ENCODE measurements around the gene ART5. TPM values are rescaled to one million over a fixed set of nuclear protein-coding genes. Genes with fewer than 3 reads are reported as not detected.

The ART5 gene
- total RNA-seq, 1 experiment from 2014 or later, result 4.5 TPM

DNA sequence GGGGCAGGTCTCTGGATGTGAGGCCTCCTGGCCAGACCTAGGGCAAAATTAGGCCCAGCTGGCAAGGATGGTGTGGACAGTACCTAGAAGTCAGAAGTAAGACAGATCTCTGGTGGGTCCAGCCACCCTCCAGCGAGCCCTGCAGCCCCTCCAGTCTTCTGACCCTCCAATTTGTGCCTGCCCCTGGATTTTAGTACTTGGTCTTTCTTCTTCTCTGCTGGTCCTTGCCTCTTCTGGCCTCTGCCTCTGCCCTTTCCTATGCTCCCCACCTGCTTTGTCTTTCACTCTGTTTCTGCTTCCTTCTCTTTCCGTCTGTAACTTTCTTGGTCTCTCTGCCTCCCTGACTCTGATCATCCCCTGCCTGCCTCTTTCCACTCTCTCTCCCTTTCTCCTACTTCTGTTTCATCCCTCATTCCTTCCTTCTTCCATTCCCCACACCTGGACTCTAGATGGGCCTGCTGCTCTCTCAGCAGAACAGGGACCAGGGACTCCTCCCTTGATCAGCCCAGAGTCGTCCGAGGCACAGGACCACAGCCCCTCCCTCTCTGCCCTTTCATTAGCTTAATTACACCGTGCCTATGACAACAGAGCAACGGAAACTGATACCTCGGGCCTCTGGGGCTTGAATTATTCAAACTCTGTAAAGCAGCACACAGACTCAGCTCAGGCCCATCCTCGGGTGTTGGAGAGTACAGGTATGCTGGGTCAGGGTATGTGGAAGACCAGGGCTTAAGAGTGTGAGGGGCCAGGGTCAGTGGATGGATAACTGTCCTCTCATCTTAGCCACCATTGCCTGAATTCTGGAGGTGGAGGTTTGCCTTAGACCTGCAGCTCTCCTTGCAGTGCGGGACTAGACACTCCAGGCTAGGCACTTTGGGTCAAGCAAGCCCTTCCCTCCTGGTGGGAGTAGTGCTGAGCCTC, 29.8 kb upstream of the ART5 start, which contains the start of gene CHRNA10:
Gene CHRNA10, minus strand, starts transcription at position 51 of the 921 bp plus-strand sequence. CDS start 72 bp downstream, outside the sequence.
- ATAC-seq, result peak; percentile 52
- TF ChIP-seq OVOL2 (CRISPR knock-in tag; IDR thresholded peaks at IDR 0.05; ENCODE audit: borderline replicate concordance) (no peak), MYBL2 (CRISPR knock-in tag; IDR thresholded peaks at IDR 0.05) (no peak), TEAD4 (CRISPR knock-in tag; IDR thresholded peaks at IDR 0.05) (no peak), TEAD1 (CRISPR knock-in tag; IDR thresholded peaks at IDR 0.05) (no peak), NFYB (CRISPR knock-in tag; conservative IDR thresholded peaks at IDR 0.05; ENCODE audit: low read depth) (no peak)
- TF ChIP-seq, protein P1, sequence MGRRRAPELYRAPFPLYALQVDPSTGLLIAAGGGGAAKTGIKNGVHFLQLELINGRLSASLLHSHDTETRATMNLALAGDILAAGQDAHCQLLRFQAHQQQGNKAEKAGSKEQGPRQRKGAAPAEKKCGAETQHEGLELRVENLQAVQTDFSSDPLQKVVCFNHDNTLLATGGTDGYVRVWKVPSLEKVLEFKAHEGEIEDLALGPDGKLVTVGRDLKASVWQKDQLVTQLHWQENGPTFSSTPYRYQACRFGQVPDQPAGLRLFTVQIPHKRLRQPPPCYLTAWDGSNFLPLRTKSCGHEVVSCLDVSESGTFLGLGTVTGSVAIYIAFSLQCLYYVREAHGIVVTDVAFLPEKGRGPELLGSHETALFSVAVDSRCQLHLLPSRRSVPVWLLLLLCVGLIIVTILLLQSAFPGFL (CRISPR knock-in tag; IDR thresholded peaks at IDR 0.05; ENCODE audit: borderline replicate concordance), result no peak
- no peaks in the 10 kb centered on the region for H3K9me3 Mint-ChIP-seq
- no peak within 1 kb of the TSS for H3K4me3 Mint-ChIP-seq
- peaks cover 31% of the 10 kb centered on the region for H3K36me3 Mint-ChIP-seq
- POLR2A ChIA-PET, result no interaction called here
- no peak for DNase-seq (ENCODE audit: low spot score)
- CTCF ChIA-PET, result interaction anchor here (1.2 kb wide), 1 partner anchor 29 kb away, joined by 3 read pairs; no protein-coding TSS in a partner anchor
- peaks cover 3% of the 10 kb centered on the region; the same call in 1 of the 2 replicates for H3K4me1 Mint-ChIP-seq
- H3K27me3 Mint-ChIP-seq (ENCODE audit: low read depth), result no peaks in the 10 kb centered on the region
- H3K27ac Mint-ChIP-seq, result peak within 1 kb of the TSS; percentile 69

DNA sequence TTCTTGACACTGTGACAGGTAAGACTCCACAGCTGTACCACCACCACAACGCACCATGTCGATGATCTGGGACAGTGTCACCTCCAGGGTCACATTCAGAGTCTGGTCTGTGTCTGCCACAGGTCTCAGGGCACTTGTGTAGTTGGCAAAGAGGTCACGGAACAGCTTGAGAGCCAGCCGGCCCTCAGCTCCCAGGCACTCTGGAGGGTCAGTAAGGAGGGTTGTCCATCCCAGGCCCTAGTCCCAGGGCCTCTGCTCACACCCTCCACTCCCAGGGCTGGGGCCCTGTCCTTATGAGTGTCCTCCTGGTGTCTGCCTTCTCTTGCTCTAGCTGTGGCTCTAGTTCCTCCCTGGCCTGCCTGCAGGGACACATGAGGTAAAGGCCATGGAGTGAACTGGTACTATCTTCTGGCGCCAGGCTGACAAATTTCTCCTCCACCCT, 28.0 kb upstream of the ART5 start:
- H3K36me3 Mint-ChIP-seq, result peaks cover 16% of the 10 kb centered on the region
- H3K4me1 Mint-ChIP-seq, result peaks cover 3% of the 10 kb centered on the region; the same call in 1 of the 2 replicates
- ChIA-PET CTCF (no interaction called here), POLR2A (no interaction called here)
- DNase-seq (ENCODE audit: low spot score) (no peak), ATAC-seq (no peak)
- no peak overlapping the region for H3K4me3 Mint-ChIP-seq
- H3K27me3 Mint-ChIP-seq (ENCODE audit: low read depth), result no peaks in the 10 kb centered on the region
- H3K27ac Mint-ChIP-seq, result no peak overlapping the region
- H3K9me3 Mint-ChIP-seq, result no peaks in the 10 kb centered on the region
- TF ChIP-seq, protein P2, sequence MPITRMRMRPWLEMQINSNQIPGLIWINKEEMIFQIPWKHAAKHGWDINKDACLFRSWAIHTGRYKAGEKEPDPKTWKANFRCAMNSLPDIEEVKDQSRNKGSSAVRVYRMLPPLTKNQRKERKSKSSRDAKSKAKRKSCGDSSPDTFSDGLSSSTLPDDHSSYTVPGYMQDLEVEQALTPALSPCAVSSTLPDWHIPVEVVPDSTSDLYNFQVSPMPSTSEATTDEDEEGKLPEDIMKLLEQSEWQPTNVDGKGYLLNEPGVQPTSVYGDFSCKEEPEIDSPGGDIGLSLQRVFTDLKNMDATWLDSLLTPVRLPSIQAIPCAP (CRISPR knock-in tag; IDR thresholded peaks at IDR 0.05), result no peak
- TF ChIP-seq FOXP1 (CRISPR knock-in tag; IDR thresholded peaks at IDR 0.05; ENCODE audit: borderline replicate concordance) (no peak), RELA (CRISPR knock-in tag; IDR thresholded peaks at IDR 0.05; ENCODE audit: borderline replicate concordance) (no peak), CBFB (CRISPR knock-in tag; IDR thresholded peaks at IDR 0.05; ENCODE audit: low read depth) (no peak), ZNF671 (CRISPR knock-in tag; IDR thresholded peaks at IDR 0.05) (no peak), ESRRA (CRISPR knock-in tag; IDR thresholded peaks at IDR 0.05; ENCODE audit: borderline replicate concordance) (no peak), NR1H2 (CRISPR knock-in tag; IDR thresholded peaks at IDR 0.05) (no peak), CREM (CRISPR knock-in tag; IDR thresholded peaks at IDR 0.05) (no peak)
- TF ChIP-seq, protein P3, sequence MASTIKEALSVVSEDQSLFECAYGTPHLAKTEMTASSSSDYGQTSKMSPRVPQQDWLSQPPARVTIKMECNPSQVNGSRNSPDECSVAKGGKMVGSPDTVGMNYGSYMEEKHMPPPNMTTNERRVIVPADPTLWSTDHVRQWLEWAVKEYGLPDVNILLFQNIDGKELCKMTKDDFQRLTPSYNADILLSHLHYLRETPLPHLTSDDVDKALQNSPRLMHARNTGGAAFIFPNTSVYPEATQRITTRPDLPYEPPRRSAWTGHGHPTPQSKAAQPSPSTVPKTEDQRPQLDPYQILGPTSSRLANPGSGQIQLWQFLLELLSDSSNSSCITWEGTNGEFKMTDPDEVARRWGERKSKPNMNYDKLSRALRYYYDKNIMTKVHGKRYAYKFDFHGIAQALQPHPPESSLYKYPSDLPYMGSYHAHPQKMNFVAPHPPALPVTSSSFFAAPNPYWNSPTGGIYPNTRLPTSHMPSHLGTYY (CRISPR knock-in tag; IDR thresholded peaks at IDR 0.05), result no peak
- TF ChIP-seq, protein P4, sequence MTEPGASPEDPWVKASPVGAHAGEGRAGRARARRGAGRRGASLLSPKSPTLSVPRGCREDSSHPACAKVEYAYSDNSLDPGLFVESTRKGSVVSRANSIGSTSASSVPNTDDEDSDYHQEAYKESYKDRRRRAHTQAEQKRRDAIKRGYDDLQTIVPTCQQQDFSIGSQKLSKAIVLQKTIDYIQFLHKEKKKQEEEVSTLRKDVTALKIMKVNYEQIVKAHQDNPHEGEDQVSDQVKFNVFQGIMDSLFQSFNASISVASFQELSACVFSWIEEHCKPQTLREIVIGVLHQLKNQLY (CRISPR knock-in tag; IDR thresholded peaks at IDR 0.05), result no peak
- TF ChIP-seq, protein P5, sequence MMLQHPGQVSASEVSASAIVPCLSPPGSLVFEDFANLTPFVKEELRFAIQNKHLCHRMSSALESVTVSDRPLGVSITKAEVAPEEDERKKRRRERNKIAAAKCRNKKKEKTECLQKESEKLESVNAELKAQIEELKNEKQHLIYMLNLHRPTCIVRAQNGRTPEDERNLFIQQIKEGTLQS (CRISPR knock-in tag; conservative IDR thresholded peaks at IDR 0.05), result no peak
- TF ChIP-seq, protein P6, sequence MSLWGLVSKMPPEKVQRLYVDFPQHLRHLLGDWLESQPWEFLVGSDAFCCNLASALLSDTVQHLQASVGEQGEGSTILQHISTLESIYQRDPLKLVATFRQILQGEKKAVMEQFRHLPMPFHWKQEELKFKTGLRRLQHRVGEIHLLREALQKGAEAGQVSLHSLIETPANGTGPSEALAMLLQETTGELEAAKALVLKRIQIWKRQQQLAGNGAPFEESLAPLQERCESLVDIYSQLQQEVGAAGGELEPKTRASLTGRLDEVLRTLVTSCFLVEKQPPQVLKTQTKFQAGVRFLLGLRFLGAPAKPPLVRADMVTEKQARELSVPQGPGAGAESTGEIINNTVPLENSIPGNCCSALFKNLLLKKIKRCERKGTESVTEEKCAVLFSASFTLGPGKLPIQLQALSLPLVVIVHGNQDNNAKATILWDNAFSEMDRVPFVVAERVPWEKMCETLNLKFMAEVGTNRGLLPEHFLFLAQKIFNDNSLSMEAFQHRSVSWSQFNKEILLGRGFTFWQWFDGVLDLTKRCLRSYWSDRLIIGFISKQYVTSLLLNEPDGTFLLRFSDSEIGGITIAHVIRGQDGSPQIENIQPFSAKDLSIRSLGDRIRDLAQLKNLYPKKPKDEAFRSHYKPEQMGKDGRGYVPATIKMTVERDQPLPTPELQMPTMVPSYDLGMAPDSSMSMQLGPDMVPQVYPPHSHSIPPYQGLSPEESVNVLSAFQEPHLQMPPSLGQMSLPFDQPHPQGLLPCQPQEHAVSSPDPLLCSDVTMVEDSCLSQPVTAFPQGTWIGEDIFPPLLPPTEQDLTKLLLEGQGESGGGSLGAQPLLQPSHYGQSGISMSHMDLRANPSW (CRISPR knock-in tag; conservative IDR thresholded peaks at IDR 0.05; ENCODE audit: low read depth), result no peak
- TF ChIP-seq, protein P7, sequence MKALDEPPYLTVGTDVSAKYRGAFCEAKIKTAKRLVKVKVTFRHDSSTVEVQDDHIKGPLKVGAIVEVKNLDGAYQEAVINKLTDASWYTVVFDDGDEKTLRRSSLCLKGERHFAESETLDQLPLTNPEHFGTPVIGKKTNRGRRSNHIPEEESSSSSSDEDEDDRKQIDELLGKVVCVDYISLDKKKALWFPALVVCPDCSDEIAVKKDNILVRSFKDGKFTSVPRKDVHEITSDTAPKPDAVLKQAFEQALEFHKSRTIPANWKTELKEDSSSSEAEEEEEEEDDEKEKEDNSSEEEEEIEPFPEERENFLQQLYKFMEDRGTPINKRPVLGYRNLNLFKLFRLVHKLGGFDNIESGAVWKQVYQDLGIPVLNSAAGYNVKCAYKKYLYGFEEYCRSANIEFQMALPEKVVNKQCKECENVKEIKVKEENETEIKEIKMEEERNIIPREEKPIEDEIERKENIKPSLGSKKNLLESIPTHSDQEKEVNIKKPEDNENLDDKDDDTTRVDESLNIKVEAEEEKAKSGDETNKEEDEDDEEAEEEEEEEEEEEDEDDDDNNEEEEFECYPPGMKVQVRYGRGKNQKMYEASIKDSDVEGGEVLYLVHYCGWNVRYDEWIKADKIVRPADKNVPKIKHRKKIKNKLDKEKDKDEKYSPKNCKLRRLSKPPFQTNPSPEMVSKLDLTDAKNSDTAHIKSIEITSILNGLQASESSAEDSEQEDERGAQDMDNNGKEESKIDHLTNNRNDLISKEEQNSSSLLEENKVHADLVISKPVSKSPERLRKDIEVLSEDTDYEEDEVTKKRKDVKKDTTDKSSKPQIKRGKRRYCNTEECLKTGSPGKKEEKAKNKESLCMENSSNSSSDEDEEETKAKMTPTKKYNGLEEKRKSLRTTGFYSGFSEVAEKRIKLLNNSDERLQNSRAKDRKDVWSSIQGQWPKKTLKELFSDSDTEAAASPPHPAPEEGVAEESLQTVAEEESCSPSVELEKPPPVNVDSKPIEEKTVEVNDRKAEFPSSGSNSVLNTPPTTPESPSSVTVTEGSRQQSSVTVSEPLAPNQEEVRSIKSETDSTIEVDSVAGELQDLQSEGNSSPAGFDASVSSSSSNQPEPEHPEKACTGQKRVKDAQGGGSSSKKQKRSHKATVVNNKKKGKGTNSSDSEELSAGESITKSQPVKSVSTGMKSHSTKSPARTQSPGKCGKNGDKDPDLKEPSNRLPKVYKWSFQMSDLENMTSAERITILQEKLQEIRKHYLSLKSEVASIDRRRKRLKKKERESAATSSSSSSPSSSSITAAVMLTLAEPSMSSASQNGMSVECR (CRISPR knock-in tag; IDR thresholded peaks at IDR 0.05; ENCODE audit: borderline replicate concordance), result no peak
- TF ChIP-seq, protein P8, sequence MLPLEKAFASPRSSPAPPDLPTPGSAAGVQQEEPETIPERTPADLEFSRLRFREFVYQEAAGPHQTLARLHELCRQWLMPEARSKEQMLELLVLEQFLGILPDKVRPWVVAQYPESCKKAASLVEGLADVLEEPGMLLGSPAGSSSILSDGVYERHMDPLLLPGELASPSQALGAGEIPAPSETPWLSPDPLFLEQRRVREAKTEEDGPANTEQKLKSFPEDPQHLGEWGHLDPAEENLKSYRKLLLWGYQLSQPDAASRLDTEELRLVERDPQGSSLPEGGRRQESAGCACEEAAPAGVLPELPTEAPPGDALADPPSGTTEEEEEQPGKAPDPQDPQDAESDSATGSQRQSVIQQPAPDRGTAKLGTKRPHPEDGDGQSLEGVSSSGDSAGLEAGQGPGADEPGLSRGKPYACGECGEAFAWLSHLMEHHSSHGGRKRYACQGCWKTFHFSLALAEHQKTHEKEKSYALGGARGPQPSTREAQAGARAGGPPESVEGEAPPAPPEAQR (CRISPR knock-in tag; IDR thresholded peaks at IDR 0.05), result no peak
